ENCODE measurements around the gene PTPRQ.

DNA sequence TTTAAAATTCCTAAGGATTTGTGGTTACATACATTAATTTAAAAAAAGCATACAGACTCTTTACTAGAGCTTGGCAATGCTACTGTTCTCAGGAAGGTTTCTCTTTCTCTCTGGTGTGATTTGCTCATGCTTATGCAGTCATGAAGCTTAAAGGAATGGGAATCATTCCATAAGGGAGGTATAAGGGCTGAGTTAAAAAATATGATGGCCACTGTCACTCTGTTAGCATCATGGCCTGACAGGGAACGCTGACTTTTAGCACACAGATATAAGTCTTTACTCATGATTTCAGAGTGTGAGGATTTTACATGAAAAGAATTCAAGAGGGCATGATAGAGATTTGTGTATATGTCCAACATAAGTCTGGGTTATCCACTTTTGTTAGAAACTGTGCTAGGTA, 276.5 kb downstream of the PTPRQ start:
- TF ChIP-seq, protein P1, sequence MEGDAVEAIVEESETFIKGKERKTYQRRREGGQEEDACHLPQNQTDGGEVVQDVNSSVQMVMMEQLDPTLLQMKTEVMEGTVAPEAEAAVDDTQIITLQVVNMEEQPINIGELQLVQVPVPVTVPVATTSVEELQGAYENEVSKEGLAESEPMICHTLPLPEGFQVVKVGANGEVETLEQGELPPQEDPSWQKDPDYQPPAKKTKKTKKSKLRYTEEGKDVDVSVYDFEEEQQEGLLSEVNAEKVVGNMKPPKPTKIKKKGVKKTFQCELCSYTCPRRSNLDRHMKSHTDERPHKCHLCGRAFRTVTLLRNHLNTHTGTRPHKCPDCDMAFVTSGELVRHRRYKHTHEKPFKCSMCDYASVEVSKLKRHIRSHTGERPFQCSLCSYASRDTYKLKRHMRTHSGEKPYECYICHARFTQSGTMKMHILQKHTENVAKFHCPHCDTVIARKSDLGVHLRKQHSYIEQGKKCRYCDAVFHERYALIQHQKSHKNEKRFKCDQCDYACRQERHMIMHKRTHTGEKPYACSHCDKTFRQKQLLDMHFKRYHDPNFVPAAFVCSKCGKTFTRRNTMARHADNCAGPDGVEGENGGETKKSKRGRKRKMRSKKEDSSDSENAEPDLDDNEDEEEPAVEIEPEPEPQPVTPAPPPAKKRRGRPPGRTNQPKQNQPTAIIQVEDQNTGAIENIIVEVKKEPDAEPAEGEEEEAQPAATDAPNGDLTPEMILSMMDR (IDR thresholded peaks at IDR 0.05) = no peak
- TF ChIP-seq POLR2A (IDR thresholded peaks at IDR 0.05) (no peak), EP300 (IDR thresholded peaks at IDR 0.05) (no peak)

All from tibial nerve (tissue), 4 donors.